ENCODE results near the gene TRPV6.

- TF ChIP-seq CTCF (IDR thresholded peaks at IDR 0.05; ENCODE audit: insufficient read depth, low read length, poor library complexity, severe bottlenecking), result no peak
- TF ChIP-seq EZH2phosphoT487 (conservative IDR thresholded peaks at IDR 0.05; ENCODE audit: low read length), result no peak
Measured at GRCh38 chr7:142872106-142872675, 13.4 kb downstream of the TRPV6 start.
